Measurements from ENCODE around the gene CXCL16.
"Not testable (repeated sequence)": the region's sequence is repeated elsewhere in the genome, so short reads cannot be mapped to it uniquely, and the experiment has no call there.

The CXCL16 gene

GRCh38 chr17:4721203-4722135 is 18.3 kb downstream of the CXCL16 start:
- DNase-seq (ENCODE audit: low spot score) = peak; percentile 77

- DNase-seq (ENCODE audit: low spot score) = no peak
These were observed 18.9 kb downstream of the CXCL16 start for GRCh38 chr17:4720787-4721186.

GRCh38 chr17:4719684-4720221 is 20.0 kb downstream of the CXCL16 start:
- DNase-seq (ENCODE audit: low spot score) = no peak

GRCh38 chr17:4719146-4719545 is 20.6 kb downstream of the CXCL16 start:
- no peak for DNase-seq (ENCODE audit: low spot score)

GRCh38 chr17:4718276-4718675 is 21.5 kb downstream of the CXCL16 start:
- DNase-seq (ENCODE audit: low spot score) = no peak

GRCh38 chr17:4717791-4718190 is 21.9 kb downstream of the CXCL16 start:
- no peak for DNase-seq (ENCODE audit: low spot score)

GRCh38 chr17:4716081-4716480 is 23.6 kb downstream of the CXCL16 start:
- DNase-seq (ENCODE audit: low spot score) = no peak

- DNase-seq (ENCODE audit: low spot score) = no peak
These were observed 24.5 kb downstream of the CXCL16 start for GRCh38 chr17:4715063-4715744.

- not testable (repeated sequence) for DNase-seq (ENCODE audit: low spot score)
These were observed 25.2 kb downstream of the CXCL16 start for GRCh38 chr17:4714340-4715062.

GRCh38 chr17:4712526-4712925 is 27.2 kb downstream of the CXCL16 start:
- DNase-seq (ENCODE audit: low spot score) = no peak

GRCh38 chr17:4711661-4712181 is 28.0 kb downstream of the CXCL16 start:
- DNase-seq (ENCODE audit: low spot score) = peak; percentile 54

- no peak for DNase-seq (ENCODE audit: low spot score)
These were observed 28.8 kb downstream of the CXCL16 start for GRCh38 chr17:4710693-4711634.

- peak; percentile 100 for DNase-seq (ENCODE audit: low spot score)
These were observed 29.7 kb downstream of the CXCL16 start, which contains the start of gene ARRB2 for GRCh38 chr17:4709794-4710692. ARRB2 (plus strand) TSS chr17:4710632; CDS start chr17:4710722, 90 bp downstream.

- DNase-seq (ENCODE audit: low spot score) = peak; percentile 33
These were observed 31.3 kb downstream of the CXCL16 start for GRCh38 chr17:4708436-4708835.

- no peak for DNase-seq (ENCODE audit: low spot score)
These were observed 33.6 kb downstream of the CXCL16 start for GRCh38 chr17:4706121-4706520.

- no peak for DNase-seq (ENCODE audit: low spot score)
These were observed 34.7 kb downstream of the CXCL16 start for GRCh38 chr17:4704991-4705390.

GRCh38 chr17:4704574-4704907 is 35.2 kb downstream of the CXCL16 start:
- not testable (repeated sequence) for DNase-seq (ENCODE audit: low spot score)

- no peak for DNase-seq (ENCODE audit: low spot score)
These were observed 36.4 kb downstream of the CXCL16 start for GRCh38 chr17:4703330-4703691.

- no peak for DNase-seq (ENCODE audit: low spot score)
These were observed 38.6 kb downstream of the CXCL16 start for GRCh38 chr17:4701116-4701515.
